CD4-positive, alpha-beta T cell (primary cell): ENCODE results near the gene KCNK17. TPM values are rescaled to one million over a fixed set of nuclear protein-coding genes. Genes with fewer than 3 reads are reported as not detected.

Experiments
- ATAC-seq: fragments of 200-7000 bp; cut with Tn5 transposase; one replicate; pipeline ENCODE4 v1.10.0; 2022; ENCODE audit warnings: mild to moderate bottlenecking; ENCODE audit not compliant: poor library complexity
- CTCF ChIA-PET: fragments of 350-600 bp; sonication (Branson Sonifier 250); formaldehyde crosslinking; loops from one replicate; lab custom pipeline; 2021; ENCODE audit warnings: antibody characterized with exemption, inconsistent platforms; lab: Charles Lee
- POLR2A ChIA-PET: fragments of 350-600 bp; sonication (Branson Sonifier 250); formaldehyde crosslinking; loops from one replicate; lab custom pipeline; 2021; ENCODE audit warnings: antibody characterized with exemption, inconsistent platforms; lab: Charles Lee
- DNase-seq, 14 experiments: peaks; one replicate each; pipeline ENCODE4 v3.0.0-alpha.2; 2013 to 2020; ENCODE audit warnings: mixed read lengths in 2 of 14
- H3K27ac ChIP-seq, 2 donors: one replicate each; pipeline versions ENCODE4 v1.5.1 to v1.7.0; 2013; ENCODE audit warnings: low read length in 2 of 2, low read depth in 1 of 2, mild to moderate bottlenecking in 1 of 2
- H3K27me3 ChIP-seq, 2 experiments: 1 replicate in 1 of 2; 2 replicates in 1 of 2; pipeline versions ENCODE4 v1.6.1 to v1.7.0; 2013; ENCODE audit warnings: low read length in 2 of 2, control low read depth in 1 of 2, mild to moderate bottlenecking in 1 of 2, moderate library complexity in 1 of 2; ENCODE audit not compliant: insufficient read depth in 2 of 2, control insufficient read depth in 1 of 2
- H3K36me3 ChIP-seq: one replicate; pipeline ENCODE4 v1.6.1; 2013; ENCODE audit warnings: low read length, control low read depth; ENCODE audit not compliant: insufficient read depth
- H3K4me1 ChIP-seq: one replicate; pipeline ENCODE4 v1.6.1; 2013; ENCODE audit warnings: low read length, control low read depth; ENCODE audit not compliant: insufficient read depth
- H3K4me3 ChIP-seq: one replicate; pipeline ENCODE4 v1.5.1; 2013; ENCODE audit warnings: mild to moderate bottlenecking, low read length, moderate library complexity
- H3K9me3 ChIP-seq, 2 experiments: 1 replicate in 1 of 2; 2 replicates in 1 of 2; pipeline versions ENCODE4 v1.6.1 to v1.7.0; 2013; ENCODE audit warnings: low read length in 2 of 2, mild to moderate bottlenecking in 2 of 2, control low read depth in 1 of 2, moderate library complexity in 1 of 2; ENCODE audit not compliant: control insufficient read depth in 1 of 2, insufficient read depth in 1 of 2
- H3K27ac Mint-ChIP-seq: one replicate; pipeline ENCODE4 v1.8.0; 2020; ENCODE audit warnings: mixed read lengths
- H3K27me3 Mint-ChIP-seq: one replicate; pipeline ENCODE4 v1.8.0; 2021; ENCODE audit warnings: mixed read lengths
- H3K36me3 Mint-ChIP-seq: one replicate; pipeline ENCODE4 v1.8.0; 2021; ENCODE audit warnings: low read depth, mixed read lengths
- H3K4me1 Mint-ChIP-seq: one replicate; pipeline ENCODE4 v1.8.0; 2021; ENCODE audit warnings: low read depth, mixed read lengths
- H3K4me3 Mint-ChIP-seq: one replicate; pipeline ENCODE4 v1.8.0; 2020; ENCODE audit warnings: mild to moderate bottlenecking, mixed read lengths
- H3K9me3 Mint-ChIP-seq: one replicate; pipeline ENCODE4 v1.8.0; 2020; ENCODE audit warnings: mixed read lengths
- intact Hi-C, 2 experiments: fragments of 100-400 bp; cut with DNase I in 1 of 2; cut with micrococcal nuclease in 1 of 2; formaldehyde crosslinking; loops; one replicate each; pipeline versions ENCODE4 v1.15.1 to v1.9.0; 2023 to 2025; cut with DNase I, micrococcal nuclease
- total RNA-seq, 174 experiments: library from RNA in 2 of 174; stranded (reverse) in 2 of 174; gene quantifications; one replicate each; pipeline ENCODE4 v1.2.3 and lab custom pipeline; 2021 to 2026
- TF ChIP-seq, protein P1 (sequence below): fragments of 200-600 bp; IDR thresholded peaks from one replicate; pipeline ENCODE4 v1.8.0; 2022; ENCODE audit warnings: antibody characterized with exemption, mild to moderate bottlenecking

KCNK17 gene
- total RNA-seq, 2 experiments from 2014 or later = not detected

DNA sequence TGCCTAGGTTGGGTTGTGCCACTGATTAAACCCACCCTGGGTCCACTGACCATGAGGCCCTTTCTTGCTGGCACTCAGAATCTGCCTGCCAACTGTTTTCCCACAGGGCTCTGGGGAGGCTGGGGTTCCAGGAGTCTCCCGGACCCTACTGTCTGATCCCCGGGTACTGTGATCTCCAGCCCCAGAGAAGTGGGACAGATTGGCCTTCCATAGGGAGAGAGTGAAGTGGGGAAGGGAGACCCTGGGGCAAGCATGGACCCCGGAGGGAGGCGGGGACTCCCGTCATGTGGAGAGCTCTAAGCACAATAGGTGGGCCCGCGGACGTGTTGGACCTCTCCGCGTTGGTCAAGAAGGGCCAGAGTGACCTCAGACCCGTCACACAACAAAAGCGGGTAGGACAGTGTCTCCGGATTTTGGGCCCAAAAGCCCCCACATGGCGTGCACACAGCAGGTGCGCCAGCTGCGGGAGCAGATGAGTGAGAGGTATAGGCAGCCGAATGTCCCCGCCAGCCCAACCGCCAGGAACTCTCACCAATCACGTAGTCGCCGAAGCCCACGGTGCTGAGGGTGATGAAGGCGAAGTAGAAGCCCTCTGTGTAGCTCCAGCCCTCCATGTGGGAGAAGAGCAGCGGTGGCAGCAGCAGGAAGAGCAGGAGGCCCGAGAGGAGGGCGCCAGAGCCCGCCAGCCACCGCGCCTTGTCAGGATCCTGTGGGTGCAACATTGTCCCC is 10.6 kb downstream of the KCNK17 start:
- Histone ChIP-seq H3K27ac (no peak overlapping the region), H3K36me3 (no peaks in the 10 kb centered on the region), H3K27me3 (no peaks in the 10 kb centered on the region), H3K9me3 (no peaks in the 10 kb centered on the region), H3K4me1 (peaks cover 9% of the 10 kb centered on the region), H3K4me3 (no peak overlapping the region)
- ChIA-PET CTCF (interaction anchor here (0.6 to 2.2 kb wide), 12 partner anchors 12 to 435 kb away, joined by 3 to 21 read pairs (median 4); no protein-coding TSS in a partner anchor), POLR2A (interaction anchor here (0.8 to 1.6 kb wide), 3 partner anchors 137 to 431 kb away, joined by 3 to 6 read pairs (median 4); no protein-coding TSS in a partner anchor)
- no peak overlapping the region for H3K27ac Mint-ChIP-seq
- ATAC-seq (no peak), DNase-seq (peak in 1 of 14 experiments; percentile 33)
- TF ChIP-seq, protein P1, sequence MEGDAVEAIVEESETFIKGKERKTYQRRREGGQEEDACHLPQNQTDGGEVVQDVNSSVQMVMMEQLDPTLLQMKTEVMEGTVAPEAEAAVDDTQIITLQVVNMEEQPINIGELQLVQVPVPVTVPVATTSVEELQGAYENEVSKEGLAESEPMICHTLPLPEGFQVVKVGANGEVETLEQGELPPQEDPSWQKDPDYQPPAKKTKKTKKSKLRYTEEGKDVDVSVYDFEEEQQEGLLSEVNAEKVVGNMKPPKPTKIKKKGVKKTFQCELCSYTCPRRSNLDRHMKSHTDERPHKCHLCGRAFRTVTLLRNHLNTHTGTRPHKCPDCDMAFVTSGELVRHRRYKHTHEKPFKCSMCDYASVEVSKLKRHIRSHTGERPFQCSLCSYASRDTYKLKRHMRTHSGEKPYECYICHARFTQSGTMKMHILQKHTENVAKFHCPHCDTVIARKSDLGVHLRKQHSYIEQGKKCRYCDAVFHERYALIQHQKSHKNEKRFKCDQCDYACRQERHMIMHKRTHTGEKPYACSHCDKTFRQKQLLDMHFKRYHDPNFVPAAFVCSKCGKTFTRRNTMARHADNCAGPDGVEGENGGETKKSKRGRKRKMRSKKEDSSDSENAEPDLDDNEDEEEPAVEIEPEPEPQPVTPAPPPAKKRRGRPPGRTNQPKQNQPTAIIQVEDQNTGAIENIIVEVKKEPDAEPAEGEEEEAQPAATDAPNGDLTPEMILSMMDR = peak; percentile 52
- no peaks in the 10 kb centered on the region for H3K27me3 Mint-ChIP-seq
- intact Hi-C loops = loop anchor here (1.0 to 10.0 kb wide), 7 partner anchors 137 to 431 kb away; no protein-coding TSS in a partner anchor
- no peak overlapping the region for H3K4me3 Mint-ChIP-seq
- H3K36me3 Mint-ChIP-seq = no peaks in the 10 kb centered on the region
- peaks cover 4% of the 10 kb centered on the region for H3K4me1 Mint-ChIP-seq
- H3K9me3 Mint-ChIP-seq = no peaks in the 10 kb centered on the region

DNA sequence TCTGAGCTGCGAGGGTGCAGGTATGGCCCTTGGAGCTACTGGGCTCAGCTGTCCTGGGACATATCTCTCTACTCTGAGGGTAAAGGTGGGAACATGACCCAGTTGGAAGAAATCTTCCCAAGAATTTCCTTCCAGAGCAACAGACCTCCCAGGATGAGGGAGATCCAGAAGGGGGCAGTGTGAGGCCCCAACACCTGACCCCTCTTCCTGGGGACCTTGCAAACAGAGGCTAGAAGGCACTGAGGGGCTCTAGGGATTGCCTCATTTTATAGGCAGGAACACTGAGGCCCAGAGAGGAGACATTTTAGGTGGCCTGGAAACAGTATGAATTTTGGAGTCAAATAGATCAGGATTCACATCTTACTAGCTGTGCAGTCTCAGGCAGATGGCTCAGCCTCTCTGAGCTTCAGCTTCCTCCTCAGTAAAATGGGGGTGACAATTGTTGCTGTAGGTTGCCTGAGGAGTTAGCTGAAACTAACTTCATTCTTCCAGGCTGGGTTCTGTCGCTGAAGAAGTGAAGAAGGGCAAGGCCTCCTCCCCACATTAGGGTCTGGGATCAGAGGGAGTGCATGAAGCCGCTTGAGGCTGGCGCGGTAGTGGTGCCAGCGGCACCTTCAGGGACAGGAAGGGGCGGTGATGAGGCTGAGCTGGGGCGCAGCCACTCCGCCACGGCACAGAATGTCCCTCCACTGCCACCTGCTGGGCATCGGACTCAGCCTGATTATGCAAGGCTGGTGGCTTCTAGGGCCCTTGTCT is 11.4 kb downstream of the KCNK17 start:
- H3K27me3 Mint-ChIP-seq = no peaks in the 10 kb centered on the region
- ChIA-PET POLR2A (interaction anchor here (0.8 to 1.6 kb wide), 3 partner anchors 136 to 431 kb away, joined by 3 to 6 read pairs (median 4); no protein-coding TSS in a partner anchor), CTCF (interaction anchor here (0.6 to 2.2 kb wide), 13 partner anchors 11 to 434 kb away, joined by 3 to 21 read pairs (median 4); no protein-coding TSS in a partner anchor)
- H3K27ac ChIP-seq = no peak overlapping the region
- peaks cover 4% of the 10 kb centered on the region for H3K4me1 Mint-ChIP-seq
- H3K9me3 Mint-ChIP-seq = no peaks in the 10 kb centered on the region
- no peaks in the 10 kb centered on the region for H3K36me3 Mint-ChIP-seq
- peak overlapping the region; percentile 26 for H3K4me3 ChIP-seq
- H3K4me3 Mint-ChIP-seq = peak overlapping the region; percentile 35
- ATAC-seq (peak; percentile 98), DNase-seq (peak; percentile 74 to 89 (median 83))
- no peaks in the 10 kb centered on the region for H3K36me3 ChIP-seq
- intact Hi-C loops = loop anchor here (1.0 to 10.0 kb wide), 7 partner anchors 137 to 431 kb away; no protein-coding TSS in a partner anchor
- TF ChIP-seq, protein P1 = peak; percentile 91
- no peak overlapping the region for H3K27ac Mint-ChIP-seq
- peaks cover 9% of the 10 kb centered on the region for H3K4me1 ChIP-seq
- H3K9me3 ChIP-seq = no peaks in the 10 kb centered on the region
- H3K27me3 ChIP-seq = no peaks in the 10 kb centered on the region

DNA sequence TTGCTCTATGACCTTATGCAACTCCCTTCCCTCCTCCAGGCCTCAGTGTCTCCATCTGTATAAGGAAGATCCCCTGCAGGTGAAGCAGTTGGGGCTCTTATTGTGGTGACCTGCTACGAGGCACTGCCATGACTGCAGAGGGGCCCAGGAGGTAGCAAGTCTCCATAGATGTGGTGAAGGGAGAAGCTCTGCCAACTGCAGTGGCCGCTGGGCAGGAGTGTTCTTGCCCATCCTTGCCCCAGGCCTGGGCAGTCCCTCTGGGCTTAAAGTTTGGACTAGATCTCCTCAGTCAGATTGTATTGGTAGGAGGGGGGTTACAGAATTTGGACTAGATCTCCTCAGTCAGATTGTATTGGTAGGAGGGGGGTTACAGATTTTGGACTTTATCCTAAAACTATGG is 12.2 kb downstream of the KCNK17 start:
- CTCF ChIA-PET = interaction anchor here (1.3 to 2.2 kb wide), 3 partner anchors 135 to 429 kb away, joined by 4 to 21 read pairs (median 8); no protein-coding TSS in a partner anchor
- no peaks in the 10 kb centered on the region for H3K9me3 Mint-ChIP-seq
- DNase-seq (no peak), ATAC-seq (no peak)
- TF ChIP-seq, protein P1 = no peak
- H3K27ac Mint-ChIP-seq = no peak overlapping the region
- Histone ChIP-seq H3K4me3 (no peak overlapping the region), H3K27ac (no peak overlapping the region), H3K9me3 (no peaks in the 10 kb centered on the region), H3K36me3 (no peaks in the 10 kb centered on the region), H3K4me1 (peaks cover 9% of the 10 kb centered on the region), H3K27me3 (no peaks in the 10 kb centered on the region)
- peaks cover 4% of the 10 kb centered on the region for H3K4me1 Mint-ChIP-seq
- H3K4me3 Mint-ChIP-seq = no peak overlapping the region
- intact Hi-C loops = loop anchor here (2.0 to 10.0 kb wide), 4 partner anchors 207 to 329 kb away; no protein-coding TSS in a partner anchor
- POLR2A ChIA-PET = interaction anchor here (1.6 kb wide), 1 partner anchor 430 kb away, joined by 6 read pairs; no protein-coding TSS in a partner anchor
- no peaks in the 10 kb centered on the region for H3K36me3 Mint-ChIP-seq
- no peaks in the 10 kb centered on the region for H3K27me3 Mint-ChIP-seq
